Upper lobe of left lung (tissue), 4 donors: Measurements from ENCODE around the gene PPFIA2.

Source experiments
- CTCF ChIP-seq, 6 experiments: fragments of 450-650 bp in 4 of 6; fragments of 200-600 bp in 2 of 6; sonication (generic) in 2 of 6; IDR thresholded peaks; one replicate each; pipeline ENCODE4 v1.5.1; 2016 to 2019; ENCODE audit warnings: antibody characterized with exemption in 6 of 6
- POLR2A ChIP-seq, 4 donors: fragments of 450-650 bp; IDR thresholded peaks; one replicate each; pipeline ENCODE4 v1.5.1; 2016 to 2017; ENCODE audit warnings: antibody characterized with exemption in 4 of 4, mild to moderate bottlenecking in 2 of 4
- POLR2AphosphoS5 ChIP-seq, 2 donors: sonication (generic); formaldehyde crosslinking; IDR thresholded peaks; one replicate each; pipeline ENCODE4 v1.5.1; 2017; ENCODE audit warnings: antibody characterized with exemption in 2 of 2

GRCh38 chr12:81798294-81798693 lies 39.1 kb upstream of the PPFIA2 start:
- TF ChIP-seq CTCF (IDR thresholded peaks at IDR 0.05) = no peak
- no peak for TF ChIP-seq POLR2AphosphoS5 (IDR thresholded peaks at IDR 0.05)
- no peak for TF ChIP-seq POLR2A (IDR thresholded peaks at IDR 0.05)
